ENCODE results near the gene KLF2.

GRCh38 chr19:16376241-16376640, 51.6 kb downstream of the KLF2 start:
- TF ChIP-seq GATA2 (IDR thresholded peaks at IDR 0.05; ENCODE audit: low read depth, low read length) (no peak), GATA3 (IDR thresholded peaks at IDR 0.05; ENCODE audit: low read depth, low read length) (no peak)
